Peyer's patch (tissue), 4 donors: ENCODE results near the gene OPN4. TPM values are rescaled to one million over a fixed set of nuclear protein-coding genes. Genes with fewer than 3 reads are reported as not detected.

ENCODE experiments used
- DNase-seq, 3 donors: peaks; one replicate each; pipeline ENCODE4 v3.0.0-alpha.2; 2017 to 2019
- H3K27ac ChIP-seq, 4 donors: fragments of 200-600 bp; sonication (generic); one replicate each; pipeline ENCODE4 v1.5.1; 2016 to 2019
- H3K27me3 ChIP-seq, 2 donors: fragments of 200-600 bp; sonication (generic); one replicate each; pipeline ENCODE4 v1.5.1; 2019
- H3K36me3 ChIP-seq, 3 donors: fragments of 200-600 bp; sonication (generic); one replicate each; pipeline ENCODE4 v1.5.1; 2016 to 2019
- H3K4me1 ChIP-seq, 4 donors: fragments of 200-600 bp; sonication (generic); one replicate each; pipeline ENCODE4 v1.5.1; 2016 to 2019
- H3K4me3 ChIP-seq, 4 donors: fragments of 200-600 bp; sonication (generic); 1 replicate in 3 of 4; 2 replicates in 1 of 4; pipeline ENCODE4 v1.5.1; 2016 to 2019; ENCODE audit warnings: mild to moderate bottlenecking in 1 of 4
- H3K9me3 ChIP-seq, 4 donors: fragments of 200-600 bp; sonication (generic); one replicate each; pipeline ENCODE4 v1.5.1; 2016 to 2019; ENCODE audit warnings: mild to moderate bottlenecking in 1 of 4
- CTCF ChIP-seq, 6 experiments: fragments of 450-650 bp in 4 of 6; fragments of 200-600 bp in 2 of 6; sonication (generic) in 1 of 6; IDR thresholded peaks; one replicate each; pipeline ENCODE4 v1.5.1; 2017 to 2019; ENCODE audit warnings: antibody characterized with exemption in 6 of 6, mild to moderate bottlenecking in 3 of 6, moderate library complexity in 1 of 6
- POLR2A ChIP-seq, 2 donors: fragments of 450-650 bp; IDR thresholded peaks; one replicate each; pipeline ENCODE4 v1.5.1; 2017; ENCODE audit warnings: antibody characterized with exemption in 2 of 2, mild to moderate bottlenecking in 2 of 2, moderate library complexity in 2 of 2
- total RNA-seq, 4 donors: library from RNA; depleted of rRNA; stranded (reverse); fragments of >200 nt; gene quantifications; one replicate each; pipeline ENCODE4 v1.1.0, GENCODE V29; 2016

Gene OPN4
- total RNA-seq, 4 donors from 2014 or later: not detected

GRCh38 chr10:86663576-86664339 is 9.4 kb downstream of the OPN4 start:
- Histone ChIP-seq H3K4me3 (no peak overlapping the region), H3K27me3 (no peaks in the 10 kb centered on the region), H3K27ac (no peak overlapping the region), H3K9me3 (no peaks in the 10 kb centered on the region), H3K4me1 (no peaks in the 10 kb centered on the region), H3K36me3 (no peaks in the 10 kb centered on the region)
- TF ChIP-seq CTCF (IDR thresholded peaks at IDR 0.05) (no peak), POLR2A (IDR thresholded peaks at IDR 0.05) (no peak)
- DNase-seq: no peak

GRCh38 chr10:86664341-86665217 is 10.2 kb downstream of the OPN4 start:
- no peak for TF ChIP-seq CTCF (IDR thresholded peaks at IDR 0.05)
- TF ChIP-seq POLR2A (IDR thresholded peaks at IDR 0.05): no peak
- DNase-seq: no peak

GRCh38 chr10:86665218-86665607 is 10.9 kb downstream of the OPN4 start:
- Histone ChIP-seq H3K4me1 (no peaks in the 10 kb centered on the region), H3K27me3 (no peaks in the 10 kb centered on the region), H3K4me3 (no peak overlapping the region), H3K9me3 (no peaks in the 10 kb centered on the region), H3K27ac (no peak overlapping the region), H3K36me3 (no peaks in the 10 kb centered on the region)
- DNase-seq: no peak
- TF ChIP-seq CTCF (IDR thresholded peaks at IDR 0.05): no peak
- no peak for TF ChIP-seq POLR2A (IDR thresholded peaks at IDR 0.05)

More at GRCh38 chr10:86664341-86665217, 10.2 kb downstream of the OPN4 start:
- no peak overlapping the region for H3K27ac ChIP-seq
- H3K9me3 ChIP-seq: no peaks in the 10 kb centered on the region
- H3K4me1 ChIP-seq: no peaks in the 10 kb centered on the region
- H3K4me3 ChIP-seq: no peak overlapping the region
- H3K27me3 ChIP-seq: no peaks in the 10 kb centered on the region
- H3K36me3 ChIP-seq: no peaks in the 10 kb centered on the region

GRCh38 chr10:86665868-86666267 is 11.5 kb downstream of the OPN4 start:
- Histone ChIP-seq H3K9me3 (no peaks in the 10 kb centered on the region), H3K27ac (no peak overlapping the region), H3K27me3 (no peaks in the 10 kb centered on the region), H3K4me3 (no peak overlapping the region), H3K36me3 (no peaks in the 10 kb centered on the region), H3K4me1 (peaks cover 0 to 2% (median 0%) of the 10 kb centered on the region in 4 donors)
- TF ChIP-seq CTCF (IDR thresholded peaks at IDR 0.05) (no peak), POLR2A (IDR thresholded peaks at IDR 0.05) (no peak)
- no peak for DNase-seq

GRCh38 chr10:86666538-86666937 is 12.2 kb downstream of the OPN4 start:
- Histone ChIP-seq H3K27ac (peak overlapping the region in 2 of 4 donors; percentile 62 to 84), H3K27me3 (no peaks in the 10 kb centered on the region), H3K4me3 (no peak overlapping the region), H3K36me3 (no peaks in the 10 kb centered on the region), H3K4me1 (peaks cover 0 to 8% (median 0%) of the 10 kb centered on the region in 4 donors), H3K9me3 (no peaks in the 10 kb centered on the region)
- DNase-seq: no peak
- TF ChIP-seq POLR2A (IDR thresholded peaks at IDR 0.05) (no peak), CTCF (IDR thresholded peaks at IDR 0.05) (no peak)
